Measurements from ENCODE around the gene DMRTA2.

- TF ChIP-seq, protein P1, sequence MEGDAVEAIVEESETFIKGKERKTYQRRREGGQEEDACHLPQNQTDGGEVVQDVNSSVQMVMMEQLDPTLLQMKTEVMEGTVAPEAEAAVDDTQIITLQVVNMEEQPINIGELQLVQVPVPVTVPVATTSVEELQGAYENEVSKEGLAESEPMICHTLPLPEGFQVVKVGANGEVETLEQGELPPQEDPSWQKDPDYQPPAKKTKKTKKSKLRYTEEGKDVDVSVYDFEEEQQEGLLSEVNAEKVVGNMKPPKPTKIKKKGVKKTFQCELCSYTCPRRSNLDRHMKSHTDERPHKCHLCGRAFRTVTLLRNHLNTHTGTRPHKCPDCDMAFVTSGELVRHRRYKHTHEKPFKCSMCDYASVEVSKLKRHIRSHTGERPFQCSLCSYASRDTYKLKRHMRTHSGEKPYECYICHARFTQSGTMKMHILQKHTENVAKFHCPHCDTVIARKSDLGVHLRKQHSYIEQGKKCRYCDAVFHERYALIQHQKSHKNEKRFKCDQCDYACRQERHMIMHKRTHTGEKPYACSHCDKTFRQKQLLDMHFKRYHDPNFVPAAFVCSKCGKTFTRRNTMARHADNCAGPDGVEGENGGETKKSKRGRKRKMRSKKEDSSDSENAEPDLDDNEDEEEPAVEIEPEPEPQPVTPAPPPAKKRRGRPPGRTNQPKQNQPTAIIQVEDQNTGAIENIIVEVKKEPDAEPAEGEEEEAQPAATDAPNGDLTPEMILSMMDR (IDR thresholded peaks at IDR 0.05) = no peak
- TF ChIP-seq POLR2AphosphoS5 (IDR thresholded peaks at IDR 0.05) (no peak), POLR2A (IDR thresholded peaks at IDR 0.05) (no peak)
These were observed 4.9 kb upstream of the DMRTA2 start for GRCh38 chr1:50427818-50428779.
